Measurements from ENCODE around the gene PIGL. TPM values are rescaled to one million over a fixed set of nuclear protein-coding genes. Genes with fewer than 3 reads are reported as not detected.

The PIGL gene
- total RNA-seq, 1 experiment from 2014 or later: 59.2 TPM

DNA sequence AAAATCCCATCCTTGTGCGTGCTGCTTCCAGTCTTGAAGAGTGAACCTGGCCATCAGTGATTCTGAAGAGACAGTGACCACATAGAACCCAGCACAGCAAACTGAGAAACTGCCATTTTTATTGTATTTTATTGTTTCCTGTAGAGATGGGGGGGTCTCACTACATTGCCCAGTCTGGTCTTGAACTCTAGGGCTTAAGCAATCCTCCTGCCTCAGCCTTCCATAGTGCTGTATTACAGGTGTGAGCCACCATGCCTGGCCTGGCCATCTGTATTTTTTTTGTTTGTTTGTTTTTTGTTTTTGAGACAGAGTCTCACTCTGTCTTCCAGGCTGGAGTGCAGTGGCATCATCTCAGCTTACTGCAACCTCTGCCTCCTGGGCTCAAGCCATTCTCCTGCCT, 122.4 kb downstream of the PIGL start:
- no peaks in the 10 kb centered on the region for H3K36me3 ChIP-seq (ENCODE audit: low read depth)
- H3K9me2 ChIP-seq (ENCODE audit: insufficient read depth): no peaks in the 10 kb centered on the region
- intact Hi-C loops (cut with micrococcal nuclease; ENCODE audit: unreplicated experiment): no loop called here
- ChIA-PET CTCF (no interaction called here), POLR2A (ENCODE audit: unreplicated experiment) (no interaction called here)
- H3K4me1 ChIP-seq (replicated peaks; ENCODE audit: insufficient read depth): no peaks in the 10 kb centered on the region
- H2AFZ ChIP-seq: no peak overlapping the region
- TF ChIP-seq, protein P1, sequence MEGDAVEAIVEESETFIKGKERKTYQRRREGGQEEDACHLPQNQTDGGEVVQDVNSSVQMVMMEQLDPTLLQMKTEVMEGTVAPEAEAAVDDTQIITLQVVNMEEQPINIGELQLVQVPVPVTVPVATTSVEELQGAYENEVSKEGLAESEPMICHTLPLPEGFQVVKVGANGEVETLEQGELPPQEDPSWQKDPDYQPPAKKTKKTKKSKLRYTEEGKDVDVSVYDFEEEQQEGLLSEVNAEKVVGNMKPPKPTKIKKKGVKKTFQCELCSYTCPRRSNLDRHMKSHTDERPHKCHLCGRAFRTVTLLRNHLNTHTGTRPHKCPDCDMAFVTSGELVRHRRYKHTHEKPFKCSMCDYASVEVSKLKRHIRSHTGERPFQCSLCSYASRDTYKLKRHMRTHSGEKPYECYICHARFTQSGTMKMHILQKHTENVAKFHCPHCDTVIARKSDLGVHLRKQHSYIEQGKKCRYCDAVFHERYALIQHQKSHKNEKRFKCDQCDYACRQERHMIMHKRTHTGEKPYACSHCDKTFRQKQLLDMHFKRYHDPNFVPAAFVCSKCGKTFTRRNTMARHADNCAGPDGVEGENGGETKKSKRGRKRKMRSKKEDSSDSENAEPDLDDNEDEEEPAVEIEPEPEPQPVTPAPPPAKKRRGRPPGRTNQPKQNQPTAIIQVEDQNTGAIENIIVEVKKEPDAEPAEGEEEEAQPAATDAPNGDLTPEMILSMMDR (conservative IDR thresholded peaks at IDR 0.05): no peak
- TF ChIP-seq EZH2 (IDR thresholded peaks at IDR 0.05; ENCODE audit: low read depth): no peak
- no peak overlapping the region for H3K27ac ChIP-seq
- no TSS peak for BruUV-seq (replicated peaks)
- no peaks in the 10 kb centered on the region for H3F3A ChIP-seq (ENCODE audit: insufficient read depth, low read depth)
- no peaks in the 10 kb centered on the region for H3K79me2 ChIP-seq (ENCODE audit: low read depth)
- DNase-seq: no peak
- H3K9me3 ChIP-seq (ENCODE audit: insufficient read depth, low read depth): no peaks in the 10 kb centered on the region
- H4K20me1 ChIP-seq (ENCODE audit: insufficient read depth): no peaks in the 10 kb centered on the region
- H3K4me2 ChIP-seq: no peak overlapping the region
- H3K27me3 ChIP-seq (ENCODE audit: insufficient read depth, low read depth): no peaks in the 10 kb centered on the region
- H3K4me3 ChIP-seq: no peak overlapping the region

DNA sequence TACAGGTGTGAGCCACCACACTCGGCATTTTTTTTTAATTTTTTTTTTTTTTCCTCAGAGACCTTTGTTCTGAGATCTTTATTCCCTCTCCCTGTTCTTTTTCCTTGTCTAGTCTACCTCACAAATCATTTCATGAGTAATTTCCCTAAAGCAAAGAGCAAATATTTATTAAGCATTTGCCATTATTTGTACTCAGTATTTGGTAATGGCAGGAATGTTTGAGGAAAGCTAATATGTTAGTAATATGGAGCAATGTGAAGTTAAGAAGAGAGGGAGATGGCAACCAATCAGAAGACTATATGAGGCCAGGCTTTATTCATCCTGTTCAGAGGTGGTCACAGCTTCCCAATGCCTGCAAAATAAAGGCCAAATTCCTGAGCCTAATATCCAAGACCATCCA, 122.9 kb downstream of the PIGL start:
- no peaks in the 10 kb centered on the region for H3K9me3 ChIP-seq (ENCODE audit: insufficient read depth, low read depth)
- H3K9me2 ChIP-seq (ENCODE audit: insufficient read depth): no peaks in the 10 kb centered on the region
- intact Hi-C loops (cut with micrococcal nuclease; ENCODE audit: unreplicated experiment): no loop called here
- H3K4me3 ChIP-seq: no peak overlapping the region
- H2AFZ ChIP-seq: no peak overlapping the region
- no peaks in the 10 kb centered on the region for H3K27me3 ChIP-seq (ENCODE audit: insufficient read depth, low read depth)
- H3K4me2 ChIP-seq: no peak overlapping the region
- no TSS peak for BruUV-seq (replicated peaks)
- no peak overlapping the region for H3K27ac ChIP-seq
- H4K20me1 ChIP-seq (ENCODE audit: insufficient read depth): no peaks in the 10 kb centered on the region
- H3K4me1 ChIP-seq (replicated peaks; ENCODE audit: insufficient read depth): no peaks in the 10 kb centered on the region
- POLR2A ChIA-PET (ENCODE audit: unreplicated experiment): no interaction called here
- no peaks in the 10 kb centered on the region for H3K36me3 ChIP-seq (ENCODE audit: low read depth)
- no peaks in the 10 kb centered on the region for H3F3A ChIP-seq (ENCODE audit: insufficient read depth, low read depth)
- TF ChIP-seq, protein P1 (conservative IDR thresholded peaks at IDR 0.05): no peak
- TF ChIP-seq EZH2 (IDR thresholded peaks at IDR 0.05; ENCODE audit: low read depth): no peak
- no peaks in the 10 kb centered on the region for H3K79me2 ChIP-seq (ENCODE audit: low read depth)
- CTCF ChIA-PET: no interaction called here
- no peak for DNase-seq

DNA sequence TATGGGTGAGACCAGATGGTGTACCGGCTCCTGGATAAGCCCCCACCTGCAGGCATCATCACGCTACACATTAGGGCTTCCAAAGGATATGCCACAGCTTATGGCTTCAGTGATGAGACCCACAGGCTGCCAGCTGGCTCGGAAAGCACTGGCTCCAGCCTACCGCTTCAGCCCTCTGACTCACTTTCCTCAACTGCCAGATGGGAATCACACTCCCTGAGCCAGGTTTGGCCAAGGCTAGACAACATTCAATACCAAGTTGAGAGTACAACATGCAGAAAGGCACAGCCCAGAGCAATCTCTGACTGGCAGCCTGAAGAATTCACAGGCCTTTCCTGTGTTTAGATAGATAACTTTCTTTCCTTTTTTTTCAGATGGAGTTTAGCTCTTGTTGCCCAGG, 126.0 kb downstream of the PIGL start:
- Histone ChIP-seq H3K4me3 (no peak overlapping the region), H3K4me1 (replicated peaks; ENCODE audit: insufficient read depth) (no peaks in the 10 kb centered on the region), H3K36me3 (ENCODE audit: low read depth) (no peaks in the 10 kb centered on the region), H3K27me3 (ENCODE audit: insufficient read depth, low read depth) (no peaks in the 10 kb centered on the region), H3K9me3 (ENCODE audit: insufficient read depth, low read depth) (no peaks in the 10 kb centered on the region), H3K4me2 (no peak overlapping the region), H2AFZ (no peak overlapping the region), H3K27ac (no peak overlapping the region), H4K20me1 (ENCODE audit: insufficient read depth) (no peaks in the 10 kb centered on the region), H3K9me2 (ENCODE audit: insufficient read depth) (no peaks in the 10 kb centered on the region), H3F3A (ENCODE audit: insufficient read depth, low read depth) (no peaks in the 10 kb centered on the region), H3K79me2 (ENCODE audit: low read depth) (no peaks in the 10 kb centered on the region)
- BruUV-seq (replicated peaks): no TSS peak
- CTCF ChIA-PET: interaction anchor here (0.6 kb wide), 1 partner anchor 13 kb away, joined by 3 read pairs; no protein-coding TSS in a partner anchor
- POLR2A ChIA-PET (ENCODE audit: unreplicated experiment): interaction anchor here (0.6 kb wide), 1 partner anchor 305 kb away, joined by 3 read pairs; no protein-coding TSS in a partner anchor
- DNase-seq: no peak
- TF ChIP-seq, protein P1 (conservative IDR thresholded peaks at IDR 0.05): no peak
- no peak for TF ChIP-seq EZH2 (IDR thresholded peaks at IDR 0.05; ENCODE audit: low read depth)
- intact Hi-C loops (cut with micrococcal nuclease; ENCODE audit: unreplicated experiment): no loop called here

All from PC-9 (cell line).